Pancreas (tissue), 10 donors: ENCODE data around the gene IFIT2. TPM values are rescaled to one million over a fixed set of nuclear protein-coding genes. Genes with fewer than 3 reads are reported as not detected.

ENCODE experiments used
- ATAC-seq, 4 donors: fragments of 200-7000 bp; cut with Tn5 transposase; one replicate each; pipeline versions ENCODE4 v1.8.0 to v1.9.1; 2020; ENCODE audit warnings: mild to moderate bottlenecking in 4 of 4, moderate library complexity in 4 of 4
- DNase-seq, 6 donors: peaks; one replicate each; pipeline ENCODE4 v3.0.0-alpha.2; 2020
- FAIRE-seq: peaks from 2 replicates; lab custom pipeline; 2012; peaks lifted over from hg19 to GRCh38; lab: Jason Lieb, UNC
- H3K27ac ChIP-seq, 4 donors: fragments of 200-600 bp; sonication (generic); 1 replicate in 3 of 4; 2 replicates in 1 of 4; pipeline versions ENCODE4 v1.5.0 to v1.8.0; 2020
- H3K27me3 ChIP-seq, 4 donors: fragments of 200-600 bp; one replicate each; pipeline ENCODE4 v1.8.0; 2021
- H3K36me3 ChIP-seq, 3 donors: fragments of 200-600 bp; sonication (generic) in 1 of 3; one replicate each; pipeline versions ENCODE4 v1.5.0 to v1.8.0; 2020 to 2021
- H3K4me1 ChIP-seq, 3 donors: fragments of 200-600 bp; one replicate each; pipeline ENCODE4 v1.8.0; 2021
- H3K4me3 ChIP-seq, 4 donors: fragments of 200-600 bp; sonication (generic) in 2 of 4; one replicate each; pipeline versions ENCODE4 v1.5.0 to v1.8.0; 2020 to 2021
- H3K9me3 ChIP-seq, 4 donors: fragments of 200-600 bp; one replicate each; pipeline ENCODE4 v1.8.0; 2021
- CTCF ChIP-seq, 4 donors: fragments of 200-600 bp; sonication (generic) in 3 of 4; IDR thresholded peaks; one replicate each; pipeline versions ENCODE4 v1.5.0 to v1.8.0; 2021; ENCODE audit warnings: antibody characterized with exemption in 4 of 4
- WGBS, 2 donors: extraction: QIAGEN DNeasy Blood & Tissue Kit; methylation state at CpG; one replicate each; pipeline ENCODE4 v1.1.7; 2013; 5-methylcytosine and 5-hydroxymethylcytosine counted together
- intact Hi-C, 3 donors: fragments of 100-400 bp; cut with DNase I; formaldehyde crosslinking; loops; one replicate each; pipeline versions ENCODE4 v1.11.1 to v1.14.2; 2022
- polyA plus RNA-seq, 2 donors: library from polyadenylated mRNA; stranded (reverse); fragments of 200-250 nt; gene quantifications; one replicate each; pipeline ENCODE4 v1.2.3, GENCODE V29; 2013
- total RNA-seq, 6 donors: library from RNA; stranded (reverse); fragmentation: NEBNext Ultra II Directional in 4 of 6; extraction: Animal tissue kit (Norgen Biotek cat#: 25700) in 4 of 6; gene quantifications; one replicate each; pipeline versions ENCODE4 v1.2.1 to v1.2.4, GENCODE V29; 2021 to 2023
- donor health status: healthy with polysubstance abuse.
- donor health status: DM: no; HTN: no; CAD: no; lungs with moderate emphysema.
- donor health status: DM: no; HTN: no; CAD: no.
- donor health status: control.
- donor health status: control.
- donor health status: Bipolar disorder and iron deficiency.
- donor health status: DM: yes; HTN: yes; CAD: no.
- donor health status: DM: no; HTN: no; CAD: no.
- donor health status: DM: no; HTN: no; CAD: no.
- donor health status: DM: yes; HTN: yes; CAD: no.

The IFIT2 gene
- total and polyA plus RNA-seq, 8 donors, result 1.3 to 7.5 (median 1.6) TPM

- no peak for ATAC-seq
- peaks cover 0 to 4% (median 0%) of the 10 kb centered on the region in 3 donors for H3K36me3 ChIP-seq
- H3K4me3 ChIP-seq, result no peak overlapping the region
- H3K9me3 ChIP-seq, result no peaks in the 10 kb centered on the region
- no peak for DNase-seq
- no peaks in the 10 kb centered on the region for H3K4me1 ChIP-seq
- no peak for TF ChIP-seq CTCF (IDR thresholded peaks at IDR 0.05)
- intact Hi-C loops, result no loop called here
- no peaks in the 10 kb centered on the region for H3K27me3 ChIP-seq
- 89 to 92% methylated on average over 3 of the region's 3 CpGs for WGBS, 2 donors
- FAIRE-seq, result no peak
- no peak overlapping the region for H3K27ac ChIP-seq
These were observed 39.8 kb downstream of the IFIT2 start for GRCh38 chr10:89341649-89342048.

- no peak for TF ChIP-seq CTCF (IDR thresholded peaks at IDR 0.05)
- Histone ChIP-seq H3K27me3 (no peaks in the 10 kb centered on the region), H3K4me3 (no peak overlapping the region), H3K27ac (no peak overlapping the region), H3K36me3 (peaks cover 0 to 4% (median 0%) of the 10 kb centered on the region in 3 donors), H3K4me1 (no peaks in the 10 kb centered on the region), H3K9me3 (no peaks in the 10 kb centered on the region)
- intact Hi-C loops, result no loop called here
- no peak for FAIRE-seq
- peak in 1 of 4 donors; percentile 15 for ATAC-seq
- no peak for DNase-seq
- WGBS, 2 donors, result 74 to 79% methylated on average over 3 of the region's 3 CpGs
These were observed 40.5 kb downstream of the IFIT2 start for GRCh38 chr10:89342206-89342958.

- 92% methylated on average over 5 of the region's 5 CpGs for WGBS, 2 donors
- peaks cover 0 to 4% (median 0%) of the 10 kb centered on the region in 3 donors for H3K36me3 ChIP-seq
- H3K9me3 ChIP-seq, result no peaks in the 10 kb centered on the region
- no peaks in the 10 kb centered on the region for H3K4me1 ChIP-seq
- H3K4me3 ChIP-seq, result no peak overlapping the region
- intact Hi-C loops, result no loop called here
- DNase-seq, result no peak
- FAIRE-seq, result no peak
- ATAC-seq, result no peak
- H3K27me3 ChIP-seq, result no peaks in the 10 kb centered on the region
- TF ChIP-seq CTCF (IDR thresholded peaks at IDR 0.05), result no peak
- H3K27ac ChIP-seq, result no peak overlapping the region
These were observed 41.4 kb downstream of the IFIT2 start for GRCh38 chr10:89343089-89343767.

- Histone ChIP-seq H3K27ac (no peak overlapping the region), H3K4me1 (no peaks in the 10 kb centered on the region), H3K4me3 (no peak overlapping the region), H3K9me3 (no peaks in the 10 kb centered on the region), H3K36me3 (peaks cover 0 to 4% (median 0%) of the 10 kb centered on the region in 3 donors), H3K27me3 (no peaks in the 10 kb centered on the region)
- DNase-seq (no peak), FAIRE-seq (no peak), ATAC-seq (no peak)
- intact Hi-C loops, result no loop called here
- TF ChIP-seq CTCF (IDR thresholded peaks at IDR 0.05), result no peak
- 51 to 63% methylated on average over 2 of the region's 2 CpGs for WGBS, 2 donors
These were observed 42.3 kb downstream of the IFIT2 start for GRCh38 chr10:89344156-89344555.
